Measurements from ENCODE around the gene POP7.

Gene POP7

GRCh38 chr7:100677308-100678267 lies 28.3 kb upstream of the POP7 start:
- peak in 1 of 10 donors; percentile 68 for DNase-seq
- intact Hi-C loops (cut with DNase I) = loop anchor here (10.0 kb wide), 1 partner anchor 203 kb away; the partner anchor contains the start of gene TSC22D4

GRCh38 chr7:100678291-100678984 lies 27.5 kb upstream of the POP7 start:
- peak in 1 of 10 donors; percentile 79 for DNase-seq
- intact Hi-C loops (cut with DNase I) = loop anchor here (10.0 kb wide), 1 partner anchor 204 kb away; the partner anchor contains the start of gene TSC22D4

GRCh38 chr7:100679129-100679926 lies 26.6 kb upstream of the POP7 start:
- intact Hi-C loops (cut with DNase I) = loop anchor here (10.0 kb wide), 1 partner anchor 205 kb away; the partner anchor contains the start of gene TSC22D4

GRCh38 chr7:100679927-100680575 lies 25.9 kb upstream of the POP7 start:
- intact Hi-C loops (cut with DNase I) = loop anchor here (10.0 kb wide), 1 partner anchor 205 kb away; the partner anchor contains the start of gene TSC22D4

More at GRCh38 chr7:100679129-100679926, 26.6 kb upstream of the POP7 start:
- DNase-seq = peak in 1 of 10 donors; percentile 67

GRCh38 chr7:100680576-100681271 lies 25.2 kb upstream of the POP7 start:
- DNase-seq = peak in 1 of 10 donors; percentile 71
- intact Hi-C loops (cut with DNase I) = no loop called here

More at GRCh38 chr7:100679927-100680575, 25.9 kb upstream of the POP7 start:
- peak in 1 of 10 donors; percentile 44 for DNase-seq

GRCh38 chr7:100681491-100682227 lies 24.3 kb upstream of the POP7 start:
- intact Hi-C loops (cut with DNase I) = no loop called here
- DNase-seq = peak in 1 of 10 donors; percentile 77

- peak in 1 of 10 donors; percentile 59 for DNase-seq
- intact Hi-C loops (cut with DNase I) = no loop called here
Observed at GRCh38 chr7:100682228-100682741, 23.6 kb upstream of the POP7 start.

GRCh38 chr7:100682991-100683658 lies 22.8 kb upstream of the POP7 start:
- intact Hi-C loops (cut with DNase I) = no loop called here
- DNase-seq = peak in 1 of 10 donors; percentile 87

- DNase-seq = peak in 2 of 10 donors; percentile 64 to 81
- intact Hi-C loops (cut with DNase I) = no loop called here
Observed at GRCh38 chr7:100683659-100684533, 22.0 kb upstream of the POP7 start.

GRCh38 chr7:100684534-100685042 lies 21.3 kb upstream of the POP7 start:
- intact Hi-C loops (cut with DNase I) = no loop called here
- peak in 2 of 10 donors; percentile 74 for DNase-seq

- peak in 1 of 10 donors; percentile 76 for DNase-seq
- intact Hi-C loops (cut with DNase I) = no loop called here
Observed at GRCh38 chr7:100685049-100685605, 20.8 kb upstream of the POP7 start.

- DNase-seq = peak in 1 of 10 donors; percentile 74
- intact Hi-C loops (cut with DNase I) = no loop called here
Observed at GRCh38 chr7:100685631-100686145, 20.2 kb upstream of the POP7 start.

GRCh38 chr7:100686201-100686821 lies 19.6 kb upstream of the POP7 start:
- intact Hi-C loops (cut with DNase I) = no loop called here
- DNase-seq = peak in 2 of 10 donors; percentile 57 to 83

GRCh38 chr7:100686822-100687211 lies 19.1 kb upstream of the POP7 start:
- intact Hi-C loops (cut with DNase I) = no loop called here
- peak in 1 of 10 donors; percentile 31 for DNase-seq

GRCh38 chr7:100687261-100687660 lies 18.7 kb upstream of the POP7 start:
- DNase-seq = peak in 2 of 10 donors; percentile 42 to 83
- intact Hi-C loops (cut with DNase I) = no loop called here

Data from posterior cingulate gyrus (tissue), 11 donors.